Epithelial cell of esophagus (primary cell): ENCODE data around the gene RMND5A.

ENCODE experiments used
- DNase-seq: peaks from one replicate; pipeline ENCODE4 v3.0.0; 2010; ENCODE audit warnings: low read depth
- H3K4me3 ChIP-seq: 2 replicates; pipeline ENCODE4 v1.5.1; 2011; ENCODE audit warnings: mild to moderate bottlenecking, low read length, control low read depth
- CTCF ChIP-seq: IDR thresholded peaks from 2 replicates; pipeline ENCODE4 v1.5.1; 2011; ENCODE audit warnings: low read depth, mild to moderate bottlenecking, low read length, control low read depth, inconsistent platforms; ENCODE audit not compliant: insufficient read depth; ENCODE audit errors: missing control alignments

The RMND5A gene

GRCh38 chr2:86765310-86765695, 45.2 kb downstream of the RMND5A start:
- no peak for TF ChIP-seq CTCF
- no peak overlapping the region for H3K4me3 ChIP-seq
- no peak for DNase-seq

GRCh38 chr2:86768189-86768949, 48.3 kb downstream of the RMND5A start:
- H3K4me3 ChIP-seq = no peak overlapping the region
- TF ChIP-seq CTCF = no peak
- no peak for DNase-seq

GRCh38 chr2:86769838-86770237, 49.7 kb downstream of the RMND5A start:
- TF ChIP-seq CTCF = no peak
- H3K4me3 ChIP-seq = no peak overlapping the region
- DNase-seq = no peak

- DNase-seq = no peak
- TF ChIP-seq CTCF = no peak
- H3K4me3 ChIP-seq = no peak overlapping the region
These were observed 50.8 kb downstream of the RMND5A start for GRCh38 chr2:86770816-86771301.

GRCh38 chr2:86772611-86773010, 52.5 kb downstream of the RMND5A start:
- no peak for DNase-seq

GRCh38 chr2:86774862-86775261, 54.8 kb downstream of the RMND5A start:
- no peak for DNase-seq
- no peak overlapping the region for H3K4me3 ChIP-seq
- TF ChIP-seq CTCF = no peak

More at GRCh38 chr2:86772611-86773010, 52.5 kb downstream of the RMND5A start:
- TF ChIP-seq CTCF = no peak
- H3K4me3 ChIP-seq = no peak overlapping the region

GRCh38 chr2:86775338-86775737, 55.2 kb downstream of the RMND5A start:
- TF ChIP-seq CTCF = no peak
- H3K4me3 ChIP-seq = no peak overlapping the region
- no peak for DNase-seq
